Osteoblast (primary cell): Measurements from ENCODE around the gene MAGI1. TPM values are rescaled to one million over a fixed set of nuclear protein-coding genes. Genes with fewer than 3 reads are reported as not detected.

ENCODE experiments used
- DNase-seq: peaks from one replicate; pipeline ENCODE4 v3.0.0; 2011; ENCODE audit warnings: low spot score, mixed read lengths; ENCODE audit not compliant: insufficient read length; ENCODE audit errors: missing footprints
- H2AFZ ChIP-seq: 2 replicates; pipeline ENCODE4 v1.6.0; 2011; ENCODE audit warnings: mild to moderate bottlenecking, low read length
- H3K27ac ChIP-seq: 2 replicates; pipeline ENCODE4 v1.5.1; 2011; ENCODE audit warnings: mild to moderate bottlenecking, low read depth, low read length, moderate library complexity
- H3K27me3 ChIP-seq: 2 replicates; pipeline ENCODE4 v1.6.0; 2012; ENCODE audit warnings: mild to moderate bottlenecking, control low read depth, inconsistent platforms, low read length, moderate library complexity; ENCODE audit not compliant: insufficient read depth
- H3K36me3 ChIP-seq: 2 replicates; pipeline ENCODE4 v1.5.1; 2011; ENCODE audit warnings: mild to moderate bottlenecking, low read length, control low read depth, moderate library complexity; ENCODE audit not compliant: insufficient read depth
- H3K4me1 ChIP-seq: 2 replicates; pipeline ENCODE4 v1.5.1; 2011; ENCODE audit warnings: mild to moderate bottlenecking, low read length, control low read depth, moderate library complexity; ENCODE audit not compliant: insufficient read depth
- H3K4me2 ChIP-seq: 2 replicates; pipeline ENCODE4 v1.6.0; 2011; ENCODE audit warnings: mild to moderate bottlenecking, low read length; ENCODE audit not compliant: insufficient read depth
- H3K4me3 ChIP-seq: fragments of 200-600 bp; sonication (generic); 3 replicates; pipeline ENCODE4 v1.5.1; 2012; ENCODE audit warnings: mild to moderate bottlenecking, low read length, inconsistent platforms; ENCODE audit not compliant: insufficient read depth
- H3K79me2 ChIP-seq: 2 replicates; pipeline ENCODE4 v1.6.0; 2012; ENCODE audit warnings: mild to moderate bottlenecking, low read length, control low read depth, inconsistent platforms; ENCODE audit not compliant: insufficient read depth
- H3K9me3 ChIP-seq: 2 replicates; pipeline ENCODE4 v1.5.1; 2011; ENCODE audit warnings: low read depth, low read length, control low read depth
- H4K20me1 ChIP-seq: 2 replicates; pipeline ENCODE4 v1.6.0; 2012; ENCODE audit warnings: mild to moderate bottlenecking, low read length, control low read depth; ENCODE audit not compliant: insufficient read depth
- total RNA-seq: library from RNA; depleted of rRNA; stranded (reverse); fragments of >200 nt; gene quantifications from 2 replicates; pipeline ENCODE4 v1.2.3, GENCODE V29; 2012
- TF ChIP-seq, protein P1 (sequence below): IDR thresholded peaks from 2 replicates; pipeline ENCODE4 v1.5.1; 2011; ENCODE audit warnings: mild to moderate bottlenecking, low read depth, low read length, moderate library complexity; ENCODE audit errors: extremely low read depth

The MAGI1 gene
- total RNA-seq, 1 donor = 66.6 TPM

DNA sequence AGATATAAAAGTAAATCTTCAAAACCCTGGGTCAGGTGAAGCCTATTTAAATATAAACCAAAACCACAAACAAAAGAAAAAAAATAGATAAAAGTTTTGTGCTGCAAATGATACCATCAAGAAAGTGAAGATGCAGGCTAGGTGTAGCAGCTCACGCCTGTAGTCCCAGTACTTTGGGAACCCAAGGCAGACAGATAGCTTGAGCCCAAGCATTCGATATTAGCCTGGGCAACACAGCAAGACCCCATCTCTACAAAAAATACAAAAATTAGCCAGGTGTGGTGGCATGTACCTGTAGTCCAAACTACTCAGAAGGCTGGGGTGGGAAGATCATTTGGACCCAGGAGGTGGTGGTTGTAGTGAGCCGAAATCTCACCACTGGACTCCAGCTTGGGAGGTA lies 164.8 kb downstream of the MAGI1 start:
- no peaks in the 10 kb centered on the region for H3K36me3 ChIP-seq
- H4K20me1 ChIP-seq = peaks cover 58% of the 10 kb centered on the region
- H3K4me1 ChIP-seq = peaks cover 5% of the 10 kb centered on the region
- no peak overlapping the region for H3K4me2 ChIP-seq
- DNase-seq = no peak
- TF ChIP-seq, protein P1, sequence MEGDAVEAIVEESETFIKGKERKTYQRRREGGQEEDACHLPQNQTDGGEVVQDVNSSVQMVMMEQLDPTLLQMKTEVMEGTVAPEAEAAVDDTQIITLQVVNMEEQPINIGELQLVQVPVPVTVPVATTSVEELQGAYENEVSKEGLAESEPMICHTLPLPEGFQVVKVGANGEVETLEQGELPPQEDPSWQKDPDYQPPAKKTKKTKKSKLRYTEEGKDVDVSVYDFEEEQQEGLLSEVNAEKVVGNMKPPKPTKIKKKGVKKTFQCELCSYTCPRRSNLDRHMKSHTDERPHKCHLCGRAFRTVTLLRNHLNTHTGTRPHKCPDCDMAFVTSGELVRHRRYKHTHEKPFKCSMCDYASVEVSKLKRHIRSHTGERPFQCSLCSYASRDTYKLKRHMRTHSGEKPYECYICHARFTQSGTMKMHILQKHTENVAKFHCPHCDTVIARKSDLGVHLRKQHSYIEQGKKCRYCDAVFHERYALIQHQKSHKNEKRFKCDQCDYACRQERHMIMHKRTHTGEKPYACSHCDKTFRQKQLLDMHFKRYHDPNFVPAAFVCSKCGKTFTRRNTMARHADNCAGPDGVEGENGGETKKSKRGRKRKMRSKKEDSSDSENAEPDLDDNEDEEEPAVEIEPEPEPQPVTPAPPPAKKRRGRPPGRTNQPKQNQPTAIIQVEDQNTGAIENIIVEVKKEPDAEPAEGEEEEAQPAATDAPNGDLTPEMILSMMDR = no peak
- no peak overlapping the region for H3K4me3 ChIP-seq
- no peak overlapping the region for H3K27ac ChIP-seq
- no peak overlapping the region for H2AFZ ChIP-seq
- no peaks in the 10 kb centered on the region for H3K9me3 ChIP-seq
- H3K27me3 ChIP-seq = no peaks in the 10 kb centered on the region
- peaks cover 64% of the 10 kb centered on the region for H3K79me2 ChIP-seq

DNA sequence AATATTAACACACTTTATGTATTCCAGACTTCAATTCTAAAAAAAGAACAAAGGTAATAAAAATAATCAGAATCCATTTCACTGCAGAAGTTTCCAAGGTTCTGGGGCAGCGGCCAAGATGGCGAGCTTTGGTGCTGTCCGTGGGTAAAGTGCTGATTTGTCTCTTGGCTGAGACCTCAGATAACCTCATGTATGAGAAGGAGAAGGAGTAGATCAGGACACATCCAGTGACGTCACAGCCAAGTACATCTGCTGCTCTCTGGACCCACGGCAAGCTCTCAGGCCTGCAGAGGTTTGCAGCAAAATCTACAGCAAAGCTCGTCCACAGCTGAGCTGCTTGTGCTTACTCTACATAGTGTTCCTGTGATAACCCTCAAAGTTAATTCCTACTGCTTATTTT lies 165.7 kb downstream of the MAGI1 start:
- H3K4me2 ChIP-seq = no peak overlapping the region
- TF ChIP-seq, protein P1 = no peak
- H2AFZ ChIP-seq = no peak overlapping the region
- peaks cover 5% of the 10 kb centered on the region for H3K4me1 ChIP-seq
- H3K4me3 ChIP-seq = no peak overlapping the region
- no peaks in the 10 kb centered on the region for H3K36me3 ChIP-seq
- no peak for DNase-seq
- H3K27ac ChIP-seq = no peak overlapping the region
- H3K79me2 ChIP-seq = peaks cover 60% of the 10 kb centered on the region
- no peaks in the 10 kb centered on the region for H3K9me3 ChIP-seq
- peaks cover 61% of the 10 kb centered on the region for H4K20me1 ChIP-seq
- no peaks in the 10 kb centered on the region for H3K27me3 ChIP-seq

DNA sequence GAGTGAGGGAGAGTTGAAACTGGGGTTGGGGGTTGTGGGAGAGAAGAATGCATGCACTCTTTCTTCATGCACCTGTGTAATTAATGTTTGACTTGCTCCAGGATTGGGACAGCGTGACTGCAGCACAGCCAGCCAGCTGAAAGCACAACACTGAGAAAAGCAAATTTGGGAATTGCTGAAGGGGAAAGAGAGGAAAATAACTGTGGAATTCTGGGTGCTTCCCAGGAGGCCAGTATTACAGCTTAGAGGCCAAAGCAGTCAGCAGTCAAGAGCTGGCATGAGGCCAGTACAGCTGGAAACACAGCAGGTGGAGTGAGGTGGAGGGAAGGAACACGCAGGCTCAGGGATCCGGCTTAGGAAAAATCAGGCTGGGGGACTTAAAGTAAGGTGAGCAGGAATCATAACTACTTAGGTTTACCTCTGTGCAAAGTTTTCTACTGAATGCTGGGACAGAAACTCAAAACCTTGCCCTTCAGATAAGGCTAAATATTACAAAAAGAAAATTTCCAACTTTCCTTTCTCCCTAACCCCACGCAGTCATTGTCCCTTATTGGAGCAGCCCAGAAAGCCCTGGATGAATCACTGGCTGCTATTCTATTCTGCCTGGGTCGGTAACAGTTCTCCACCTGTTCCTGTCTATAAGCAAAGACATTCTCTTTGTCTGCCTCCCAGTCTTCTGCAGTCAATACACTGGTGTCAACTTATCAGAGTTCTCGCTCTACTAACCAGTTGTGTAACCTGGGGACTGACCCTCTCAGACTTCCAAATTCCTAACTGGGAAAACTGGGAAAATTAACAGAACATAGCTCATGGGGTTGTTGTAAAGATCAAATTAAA lies 167.2 kb downstream of the MAGI1 start:
- H4K20me1 ChIP-seq = peaks cover 63% of the 10 kb centered on the region
- no peaks in the 10 kb centered on the region for H3K9me3 ChIP-seq
- no peaks in the 10 kb centered on the region for H3K27me3 ChIP-seq
- H3K36me3 ChIP-seq = no peaks in the 10 kb centered on the region
- no peak overlapping the region for H3K4me2 ChIP-seq
- no peak overlapping the region for H3K4me3 ChIP-seq
- no peak for DNase-seq
- peaks cover 62% of the 10 kb centered on the region for H3K79me2 ChIP-seq
- TF ChIP-seq, protein P1 = no peak
- H3K4me1 ChIP-seq = no peaks in the 10 kb centered on the region
- H2AFZ ChIP-seq = no peak overlapping the region
- no peak overlapping the region for H3K27ac ChIP-seq

DNA sequence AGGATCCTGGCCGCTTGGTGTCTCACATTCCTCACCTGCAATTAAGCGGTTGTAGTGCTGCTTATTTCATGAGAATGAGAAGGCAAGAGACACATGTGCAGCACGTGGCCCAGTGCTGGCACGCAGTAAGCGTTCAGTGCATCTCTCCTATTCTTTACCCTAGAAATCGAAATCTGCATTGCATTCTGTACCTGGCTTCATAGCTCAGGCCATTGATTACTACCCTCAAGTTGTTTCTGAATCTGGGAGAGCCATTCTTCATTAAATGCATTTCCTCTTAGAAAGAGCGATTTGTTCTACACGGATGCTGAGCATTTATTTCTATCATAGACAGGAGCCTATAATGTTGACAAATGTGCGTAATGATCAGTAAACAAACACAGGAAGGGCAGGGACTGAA lies 168.9 kb downstream of the MAGI1 start:
- H3K9me3 ChIP-seq = no peaks in the 10 kb centered on the region
- DNase-seq = no peak
- no peak overlapping the region for H3K27ac ChIP-seq
- TF ChIP-seq, protein P1 = no peak
- peaks cover 63% of the 10 kb centered on the region for H4K20me1 ChIP-seq
- no peaks in the 10 kb centered on the region for H3K27me3 ChIP-seq
- H3K4me3 ChIP-seq = no peak overlapping the region
- H3K36me3 ChIP-seq = no peaks in the 10 kb centered on the region
- no peak overlapping the region for H2AFZ ChIP-seq
- peaks cover 58% of the 10 kb centered on the region for H3K79me2 ChIP-seq
- H3K4me2 ChIP-seq = no peak overlapping the region
- no peaks in the 10 kb centered on the region for H3K4me1 ChIP-seq
